HEK293T (cell line): Measurements from ENCODE around the gene AP2A1.

ENCODE experiments used
- FOXA1 ChIP-seq: fragments of 450-650 bp; IDR thresholded peaks from 2 replicates; pipeline ENCODE4 v1.6.1; 2016; ENCODE audit warnings: mild to moderate bottlenecking
- NFRKB ChIP-seq: fragments of 450-650 bp; IDR thresholded peaks from 2 replicates; pipeline ENCODE4 v1.6.1; 2016; ENCODE audit warnings: mild to moderate bottlenecking, moderate library complexity
- SP1 ChIP-seq: fragments of 450-650 bp; IDR thresholded peaks from 2 replicates; pipeline ENCODE4 v1.6.1; 2017

DNA sequence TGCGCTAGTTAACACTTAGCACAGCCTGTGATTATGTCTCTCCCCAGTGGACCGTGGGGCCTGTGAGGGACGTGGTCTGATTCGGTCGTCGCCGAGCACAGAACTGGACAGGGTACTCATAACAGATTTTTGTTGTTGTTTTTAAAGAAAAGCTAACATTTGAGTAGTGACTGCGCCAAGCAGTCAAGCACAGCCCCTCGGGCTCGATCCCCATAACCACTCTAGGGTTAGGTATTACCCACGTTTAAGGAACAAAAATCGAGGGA lies 83.4 kb downstream of the AP2A1 start:
- TF ChIP-seq SP1, result no peak
- no peak for TF ChIP-seq FOXA1
- no peak for TF ChIP-seq NFRKB
